Measurements from ENCODE around the gene ALG2. TPM values are rescaled to one million over a fixed set of nuclear protein-coding genes. Genes with fewer than 3 reads are reported as not detected.

Gene ALG2
- total RNA-seq, 1 donor from 2014 or later = 17.1 TPM

DNA sequence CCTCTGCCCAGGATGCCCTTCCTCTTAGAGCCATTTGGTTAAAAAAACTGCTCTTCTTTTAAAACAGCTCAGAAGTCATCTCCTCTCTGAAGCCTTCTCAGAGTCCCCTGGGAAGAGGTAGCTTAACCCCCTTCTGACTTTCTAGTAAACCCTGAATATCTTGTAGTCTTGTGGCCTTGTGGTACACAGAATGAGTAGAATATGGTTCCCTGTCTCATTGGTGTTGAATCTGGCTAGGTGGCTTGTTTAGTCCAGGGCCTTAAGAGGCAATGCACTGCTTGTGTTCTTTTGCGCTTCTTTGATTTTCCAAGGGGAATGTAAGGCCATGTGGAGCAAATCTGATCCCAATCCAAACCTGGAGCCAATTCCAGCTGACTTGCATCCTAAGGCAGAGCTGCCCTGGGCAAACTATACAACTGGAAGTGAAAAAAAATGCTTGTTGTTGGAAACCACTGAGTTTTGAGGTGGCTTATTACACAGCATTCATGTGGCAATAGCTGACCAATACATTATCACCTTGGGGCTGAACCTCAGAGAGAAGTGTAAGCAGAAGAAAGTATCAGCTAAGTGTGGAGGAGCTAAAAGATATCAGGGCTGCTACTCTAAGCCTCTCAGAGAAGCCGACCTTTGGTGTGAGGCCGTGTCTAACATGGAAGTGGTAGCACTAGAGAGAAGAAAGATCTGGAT, 31.0 kb downstream of the ALG2 start:
- Histone ChIP-seq H3K27ac (no peak overlapping the region), H3K36me3 (no peaks in the 10 kb centered on the region), H3K9me3 (no peaks in the 10 kb centered on the region), H3K4me1 (no peaks in the 10 kb centered on the region), H3K4me3 (no peak overlapping the region), H3K27me3 (no peaks in the 10 kb centered on the region)
- no peak for DNase-seq (ENCODE audit: low spot score in 2 of 2)
- intact Hi-C loops (cut with DNase I) = no loop called here
- TF ChIP-seq, protein P1, sequence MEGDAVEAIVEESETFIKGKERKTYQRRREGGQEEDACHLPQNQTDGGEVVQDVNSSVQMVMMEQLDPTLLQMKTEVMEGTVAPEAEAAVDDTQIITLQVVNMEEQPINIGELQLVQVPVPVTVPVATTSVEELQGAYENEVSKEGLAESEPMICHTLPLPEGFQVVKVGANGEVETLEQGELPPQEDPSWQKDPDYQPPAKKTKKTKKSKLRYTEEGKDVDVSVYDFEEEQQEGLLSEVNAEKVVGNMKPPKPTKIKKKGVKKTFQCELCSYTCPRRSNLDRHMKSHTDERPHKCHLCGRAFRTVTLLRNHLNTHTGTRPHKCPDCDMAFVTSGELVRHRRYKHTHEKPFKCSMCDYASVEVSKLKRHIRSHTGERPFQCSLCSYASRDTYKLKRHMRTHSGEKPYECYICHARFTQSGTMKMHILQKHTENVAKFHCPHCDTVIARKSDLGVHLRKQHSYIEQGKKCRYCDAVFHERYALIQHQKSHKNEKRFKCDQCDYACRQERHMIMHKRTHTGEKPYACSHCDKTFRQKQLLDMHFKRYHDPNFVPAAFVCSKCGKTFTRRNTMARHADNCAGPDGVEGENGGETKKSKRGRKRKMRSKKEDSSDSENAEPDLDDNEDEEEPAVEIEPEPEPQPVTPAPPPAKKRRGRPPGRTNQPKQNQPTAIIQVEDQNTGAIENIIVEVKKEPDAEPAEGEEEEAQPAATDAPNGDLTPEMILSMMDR (IDR thresholded peaks at IDR 0.05) = no peak

DNA sequence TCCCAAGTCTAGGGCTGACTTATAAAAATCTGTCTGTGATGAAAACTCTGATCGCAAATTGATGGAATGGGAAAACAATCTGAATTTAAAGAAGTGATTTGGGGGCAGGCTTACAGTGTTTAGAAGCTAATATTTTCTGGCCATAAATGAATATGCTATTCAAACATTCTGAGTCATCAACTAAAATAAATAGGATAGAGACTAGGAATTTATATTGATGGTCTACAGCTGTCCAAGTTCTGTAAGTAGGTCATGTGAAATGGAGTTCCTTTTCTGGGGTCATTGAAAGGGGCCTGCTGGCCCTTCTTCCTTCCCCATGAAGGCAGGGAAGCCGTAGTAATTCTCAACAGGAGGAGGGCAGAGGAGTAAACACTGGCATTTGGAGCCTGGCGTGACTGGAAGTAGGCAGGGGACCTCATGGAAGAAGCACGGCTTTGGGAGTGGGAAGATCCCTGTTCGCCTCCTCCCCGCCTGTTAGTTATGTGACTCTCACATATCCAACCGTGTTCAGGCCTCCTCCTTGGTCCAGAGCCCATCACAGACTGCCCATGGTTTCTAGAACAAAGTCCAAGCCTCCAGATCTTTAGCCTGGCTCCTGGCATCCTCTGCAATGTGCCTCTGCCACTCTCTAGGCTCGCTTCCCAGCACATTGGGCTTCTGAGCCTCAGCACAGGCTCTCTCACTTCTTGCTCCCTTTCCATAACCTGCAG, 31.7 kb downstream of the ALG2 start:
- peaks cover under 1 to 2% of the 10 kb centered on the region in 2 donors for H3K4me1 ChIP-seq
- no peak for DNase-seq (ENCODE audit: low spot score in 2 of 2)
- TF ChIP-seq, protein P1 (IDR thresholded peaks at IDR 0.05) = no peak
- intact Hi-C loops (cut with DNase I) = loop anchor here (10.0 kb wide), 2 partner anchors 715 to 835 kb away; partner anchors contain the start of gene STX17
- no peak overlapping the region for H3K4me3 ChIP-seq
- H3K27ac ChIP-seq = no peak overlapping the region
- no peaks in the 10 kb centered on the region for H3K36me3 ChIP-seq
- H3K27me3 ChIP-seq = no peaks in the 10 kb centered on the region
- H3K9me3 ChIP-seq = no peaks in the 10 kb centered on the region

DNA sequence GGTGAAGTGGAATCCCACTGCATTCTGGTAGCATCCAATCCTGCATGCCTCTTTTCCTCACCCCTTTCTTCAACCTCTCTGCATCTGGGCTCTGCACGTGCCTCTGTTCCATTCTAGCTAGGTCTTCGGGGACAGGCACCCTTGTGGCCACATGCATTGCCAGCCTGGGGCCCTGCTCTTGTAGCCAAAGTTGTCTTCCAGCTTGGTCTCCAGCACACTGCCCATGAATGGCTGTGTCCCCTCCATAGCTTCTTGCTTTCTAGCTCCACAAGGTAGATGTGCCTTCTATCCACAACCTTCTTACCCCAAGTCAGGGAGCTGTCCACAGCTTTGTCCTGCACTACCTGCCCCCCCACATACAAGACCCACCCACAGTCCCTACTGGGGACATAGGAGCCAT, 32.6 kb downstream of the ALG2 start:
- Histone ChIP-seq H3K9me3 (no peaks in the 10 kb centered on the region), H3K27ac (no peak overlapping the region), H3K4me3 (no peak overlapping the region), H3K4me1 (peaks cover 4 to 6% of the 10 kb centered on the region in 2 donors), H3K27me3 (no peaks in the 10 kb centered on the region), H3K36me3 (no peaks in the 10 kb centered on the region)
- TF ChIP-seq, protein P1 (IDR thresholded peaks at IDR 0.05) = no peak
- DNase-seq (ENCODE audit: low spot score in 2 of 2) = no peak
- intact Hi-C loops (cut with DNase I) = loop anchor here (10.0 kb wide), 2 partner anchors 716 to 836 kb away; partner anchors contain the start of gene STX17

DNA sequence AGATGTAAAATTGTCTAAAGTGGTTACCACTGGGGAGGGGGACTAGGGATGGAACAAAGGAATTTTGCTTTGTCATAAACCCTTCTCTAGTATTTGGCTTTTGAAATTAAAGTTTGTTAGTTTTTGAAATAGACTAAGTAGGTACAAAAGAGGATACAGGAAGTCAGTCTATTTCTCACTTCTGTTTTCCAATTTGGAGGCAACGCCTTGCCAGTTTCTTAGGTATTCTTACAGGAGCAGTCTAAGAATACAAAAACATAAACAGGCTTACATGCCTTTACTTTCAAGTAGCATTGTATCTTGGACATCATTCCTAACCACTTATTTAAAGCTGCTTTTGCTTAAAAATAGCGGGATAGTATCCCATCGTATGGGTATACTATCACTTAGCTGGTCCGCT, 34.4 kb downstream of the ALG2 start:
- intact Hi-C loops (cut with DNase I) = loop anchor here (10.0 kb wide), 2 partner anchors 717 to 837 kb away; partner anchors contain the start of gene STX17
- H3K36me3 ChIP-seq = no peaks in the 10 kb centered on the region
- TF ChIP-seq, protein P1 (IDR thresholded peaks at IDR 0.05) = no peak
- no peak overlapping the region for H3K27ac ChIP-seq
- no peaks in the 10 kb centered on the region for H3K27me3 ChIP-seq
- no peak for DNase-seq (ENCODE audit: low spot score in 2 of 2)
- no peaks in the 10 kb centered on the region for H3K9me3 ChIP-seq
- peaks cover 4 to 6% of the 10 kb centered on the region in 2 donors for H3K4me1 ChIP-seq
- no peak overlapping the region for H3K4me3 ChIP-seq

DNA sequence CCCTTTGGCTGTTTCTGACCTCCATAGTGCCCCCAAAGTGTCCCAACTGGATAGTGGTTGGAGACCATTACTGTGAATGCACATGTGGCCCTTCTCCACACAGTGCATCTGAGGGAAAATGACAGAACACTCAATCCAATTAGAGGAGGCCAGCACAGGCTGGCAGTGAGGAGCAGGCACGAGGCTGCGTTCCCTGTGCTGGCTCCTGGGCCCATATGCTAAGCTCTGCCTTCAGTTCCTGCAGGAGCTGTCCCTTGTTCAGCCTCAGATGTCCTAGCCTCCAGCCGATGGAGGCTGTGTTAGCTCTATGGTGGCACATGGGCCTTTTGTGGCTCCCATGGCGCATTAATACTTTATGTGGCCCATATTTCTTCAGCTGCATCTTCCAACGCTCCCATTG, 35.8 kb downstream of the ALG2 start:
- H3K27ac ChIP-seq = no peak overlapping the region
- H3K4me3 ChIP-seq = no peak overlapping the region
- TF ChIP-seq, protein P1 (IDR thresholded peaks at IDR 0.05) = no peak
- H3K4me1 ChIP-seq = peaks cover 4 to 6% of the 10 kb centered on the region in 2 donors
- intact Hi-C loops (cut with DNase I) = loop anchor here (2.0 to 10.0 kb wide), 3 partner anchors 719 to 1137 kb away; partner anchors contain the start of gene STX17
- no peak for DNase-seq (ENCODE audit: low spot score in 2 of 2)
- H3K27me3 ChIP-seq = no peaks in the 10 kb centered on the region
- no peaks in the 10 kb centered on the region for H3K36me3 ChIP-seq
- no peaks in the 10 kb centered on the region for H3K9me3 ChIP-seq
